ENCODE data around the gene KLHDC4.

KLHDC4 gene

GRCh38 chr16:87754535-87754934 is 11.3 kb downstream of the KLHDC4 start:
- DNase-seq (ENCODE audit: low read depth): no peak

DNA sequence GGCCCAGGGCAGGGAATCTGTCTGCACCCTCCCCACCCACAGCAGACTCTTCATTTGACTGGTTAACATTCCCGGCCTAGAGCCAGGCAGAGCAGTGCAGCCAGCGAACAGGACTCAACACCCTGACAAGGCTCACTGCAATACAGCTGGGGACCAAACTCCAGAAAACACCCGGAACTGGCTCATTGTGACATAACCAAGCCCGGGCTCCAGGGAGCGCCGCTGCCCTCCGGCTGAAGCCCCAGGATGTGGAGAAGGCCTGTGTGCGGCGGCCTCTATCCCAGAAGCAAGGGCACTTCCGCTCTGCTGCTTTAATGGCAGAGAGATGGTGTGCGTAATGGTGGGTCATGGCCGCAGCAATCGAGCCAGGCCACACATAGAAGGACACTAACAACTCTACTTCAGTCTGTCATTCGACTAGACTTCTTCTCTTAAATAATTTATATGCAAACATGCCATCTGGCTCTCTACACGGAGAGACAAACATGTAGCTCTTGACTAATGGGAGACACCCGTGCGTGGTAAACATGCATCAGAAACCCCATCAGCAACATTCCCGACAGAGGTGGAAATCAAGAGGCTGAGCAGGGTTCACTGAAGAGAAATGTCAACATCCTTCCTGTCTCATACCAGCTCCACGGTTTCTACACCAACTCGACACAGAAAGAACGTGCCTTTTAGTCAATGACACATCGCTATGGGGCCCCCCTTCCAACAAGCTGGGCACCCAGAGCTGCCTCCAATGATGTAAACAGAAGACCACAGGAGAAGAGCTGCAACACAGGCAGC is 18.0 kb downstream of the KLHDC4 start:
- DNase-seq (ENCODE audit: low read depth): no peak
- TF ChIP-seq, protein P1, sequence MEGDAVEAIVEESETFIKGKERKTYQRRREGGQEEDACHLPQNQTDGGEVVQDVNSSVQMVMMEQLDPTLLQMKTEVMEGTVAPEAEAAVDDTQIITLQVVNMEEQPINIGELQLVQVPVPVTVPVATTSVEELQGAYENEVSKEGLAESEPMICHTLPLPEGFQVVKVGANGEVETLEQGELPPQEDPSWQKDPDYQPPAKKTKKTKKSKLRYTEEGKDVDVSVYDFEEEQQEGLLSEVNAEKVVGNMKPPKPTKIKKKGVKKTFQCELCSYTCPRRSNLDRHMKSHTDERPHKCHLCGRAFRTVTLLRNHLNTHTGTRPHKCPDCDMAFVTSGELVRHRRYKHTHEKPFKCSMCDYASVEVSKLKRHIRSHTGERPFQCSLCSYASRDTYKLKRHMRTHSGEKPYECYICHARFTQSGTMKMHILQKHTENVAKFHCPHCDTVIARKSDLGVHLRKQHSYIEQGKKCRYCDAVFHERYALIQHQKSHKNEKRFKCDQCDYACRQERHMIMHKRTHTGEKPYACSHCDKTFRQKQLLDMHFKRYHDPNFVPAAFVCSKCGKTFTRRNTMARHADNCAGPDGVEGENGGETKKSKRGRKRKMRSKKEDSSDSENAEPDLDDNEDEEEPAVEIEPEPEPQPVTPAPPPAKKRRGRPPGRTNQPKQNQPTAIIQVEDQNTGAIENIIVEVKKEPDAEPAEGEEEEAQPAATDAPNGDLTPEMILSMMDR (IDR thresholded peaks at IDR 0.05; ENCODE audit: low read length, missing control alignments): no peak

More at GRCh38 chr16:87754535-87754934, 11.3 kb downstream of the KLHDC4 start:
- TF ChIP-seq, protein P1 (IDR thresholded peaks at IDR 0.05; ENCODE audit: low read length, missing control alignments): no peak
- no peak overlapping the region for H3K4me3 ChIP-seq (replicated peaks; ENCODE audit: low read depth, low read length)

GRCh38 chr16:87746178-87746577 is 19.6 kb downstream of the KLHDC4 start:
- no peak overlapping the region for H3K4me3 ChIP-seq (replicated peaks; ENCODE audit: low read depth, low read length)
- DNase-seq (ENCODE audit: low read depth): no peak
- TF ChIP-seq, protein P1 (IDR thresholded peaks at IDR 0.05; ENCODE audit: low read length, missing control alignments): no peak

More for the DNA sequence above, 18.0 kb downstream of the KLHDC4 start:
- no peak overlapping the region for H3K4me3 ChIP-seq (replicated peaks; ENCODE audit: low read depth, low read length)

DNA sequence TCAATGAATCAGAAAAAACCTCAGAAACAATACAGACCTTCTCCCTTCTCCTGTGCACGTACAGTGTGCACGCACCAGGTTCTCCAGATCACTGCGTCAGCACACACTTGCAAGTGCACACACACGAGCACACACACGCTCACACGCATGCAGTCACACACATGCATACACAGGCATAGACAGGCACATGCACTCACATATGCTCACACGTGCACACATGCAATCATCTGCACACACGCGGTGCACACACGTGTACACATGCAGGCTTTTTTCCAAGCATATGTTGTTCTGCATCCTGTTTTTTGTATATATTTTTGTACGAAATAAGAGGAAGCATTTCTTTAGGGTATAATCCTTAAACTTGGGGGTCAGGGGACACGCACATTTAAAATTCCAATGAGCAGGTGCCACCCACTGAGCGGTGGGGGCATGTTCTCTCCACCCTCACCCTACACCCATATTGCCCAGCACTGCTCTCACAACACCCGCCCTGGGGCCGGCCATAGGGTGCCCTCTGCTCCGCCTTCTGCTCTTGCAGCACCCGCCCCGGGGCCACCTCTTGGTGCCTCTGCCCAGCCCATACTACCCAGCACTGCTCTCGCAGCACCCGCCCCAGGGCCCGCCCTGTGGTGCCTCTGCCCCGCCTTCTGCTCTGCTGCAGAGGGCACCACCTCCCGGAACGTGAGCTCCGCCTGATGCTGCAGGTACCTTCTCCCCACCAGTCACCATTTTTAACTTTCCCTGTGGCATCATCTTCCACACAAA is 20.9 kb downstream of the KLHDC4 start:
- DNase-seq (ENCODE audit: low read depth): no peak

DNA sequence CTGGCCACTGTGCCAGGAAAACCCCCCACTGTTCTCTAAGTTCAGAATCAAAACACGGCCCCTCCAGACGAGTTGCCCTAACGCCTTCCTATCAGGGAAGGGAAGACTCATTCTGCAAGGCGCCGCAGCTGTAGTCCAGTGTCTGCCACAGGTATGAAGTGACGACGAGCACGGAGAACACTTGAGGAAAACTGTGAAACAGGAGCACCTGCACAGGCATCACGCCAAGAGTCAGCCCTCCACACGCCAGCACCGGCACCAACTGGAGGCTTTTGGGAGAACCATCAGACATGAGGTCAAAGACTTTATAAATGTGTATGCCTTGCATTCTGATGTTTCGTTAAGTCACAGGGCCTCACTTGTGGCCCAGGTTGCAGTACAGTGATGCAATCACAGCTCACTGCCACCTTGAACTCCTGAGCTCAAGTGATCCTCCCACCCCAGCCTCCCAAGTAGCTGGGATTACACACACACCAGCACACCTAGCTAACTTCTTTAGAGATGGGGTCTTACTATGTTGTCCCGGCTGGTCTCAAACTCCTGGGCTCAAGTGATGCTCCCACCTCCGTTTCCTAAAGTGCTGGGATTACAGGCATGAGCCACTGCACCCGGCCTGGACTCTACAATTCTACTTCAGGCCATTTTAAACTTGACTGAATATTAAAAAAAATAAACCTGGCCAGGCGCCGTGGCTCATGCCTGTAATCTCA is 22.9 kb downstream of the KLHDC4 start:
- TF ChIP-seq, protein P1 (IDR thresholded peaks at IDR 0.05; ENCODE audit: low read length, missing control alignments): no peak
- no peak overlapping the region for H3K4me3 ChIP-seq (replicated peaks; ENCODE audit: low read depth, low read length)
- no peak for DNase-seq (ENCODE audit: low read depth)

More for the DNA sequence above, 20.9 kb downstream of the KLHDC4 start:
- no peak overlapping the region for H3K4me3 ChIP-seq (replicated peaks; ENCODE audit: low read depth, low read length)
- TF ChIP-seq, protein P1 (IDR thresholded peaks at IDR 0.05; ENCODE audit: low read length, missing control alignments): no peak

- DNase-seq (ENCODE audit: low read depth): no peak
- no peak overlapping the region for H3K4me3 ChIP-seq (replicated peaks; ENCODE audit: low read depth, low read length)
- TF ChIP-seq, protein P1 (IDR thresholded peaks at IDR 0.05; ENCODE audit: low read length, missing control alignments): no peak
Observed at GRCh38 chr16:87741700-87742415, 23.9 kb downstream of the KLHDC4 start.
